Stomach (tissue), 9 donors: ENCODE data around the gene NMNAT2. TPM values are rescaled to one million over a fixed set of nuclear protein-coding genes. Genes with fewer than 3 reads are reported as not detected.
"Not testable (repeated sequence)": the region's sequence is repeated elsewhere in the genome, so short reads cannot be mapped to it uniquely, and the experiment has no call there.

ENCODE experiments used
- DNase-seq, 2 donors: peaks; one replicate each; pipeline versions ENCODE4 v3.0.0 to v3.0.0-alpha.2; 2013 to 2019
- H3K27ac ChIP-seq, 5 donors: fragments of 200-600 bp in 4 of 5; sonication (generic) in 4 of 5; one replicate each; pipeline ENCODE4 v1.5.1; 2013 to 2019; ENCODE audit warnings: mild to moderate bottlenecking in 1 of 5, moderate library complexity in 1 of 5
- H3K27me3 ChIP-seq, 3 donors: fragments of 200-600 bp; sonication (generic); one replicate each; pipeline ENCODE4 v1.5.1; 2017 to 2019; ENCODE audit warnings: mixed run types in 1 of 3
- H3K36me3 ChIP-seq, 4 donors: fragments of 200-600 bp; sonication (generic); 1 replicate in 3 of 4; 2 replicates in 1 of 4; pipeline ENCODE4 v1.5.1; 2016 to 2019
- H3K4me1 ChIP-seq, 4 donors: fragments of 200-600 bp; sonication (generic); one replicate each; pipeline ENCODE4 v1.5.1; 2016 to 2019
- H3K4me3 ChIP-seq, 4 donors: fragments of 200-600 bp; sonication (generic) in 3 of 4; one replicate each; pipeline ENCODE4 v1.5.1; 2016 to 2019; ENCODE audit warnings: mild to moderate bottlenecking in 1 of 4
- H3K9me3 ChIP-seq, 4 donors: fragments of 200-600 bp; sonication (generic); one replicate each; pipeline ENCODE4 v1.5.1; 2016 to 2019
- CTCF ChIP-seq, 7 experiments: fragments of 450-650 bp in 4 of 7; fragments of 200-600 bp in 3 of 7; sonication (generic) in 3 of 7; IDR thresholded peaks; one replicate each; pipeline ENCODE4 v1.5.1; 2016 to 2019; ENCODE audit warnings: antibody characterized with exemption in 7 of 7, control low read depth in 2 of 7, mild to moderate bottlenecking in 1 of 7
- EP300 ChIP-seq: sonication (generic); formaldehyde crosslinking; IDR thresholded peaks from one replicate; pipeline ENCODE4 v1.6.1; 2017; ENCODE audit warnings: antibody characterized with exemption
- POLR2A ChIP-seq, 4 donors: fragments of 450-650 bp; IDR thresholded peaks; one replicate each; pipeline ENCODE4 v1.6.1; 2016; ENCODE audit warnings: antibody characterized with exemption in 4 of 4, control low read depth in 2 of 4, mild to moderate bottlenecking in 1 of 4, moderate library complexity in 1 of 4
- POLR2AphosphoS5 ChIP-seq, 3 donors: sonication (generic); formaldehyde crosslinking; IDR thresholded peaks; one replicate each; pipeline ENCODE4 v1.6.1; 2016; ENCODE audit warnings: antibody characterized with exemption in 3 of 3
- WGBS, 5 donors: extraction: QIAGEN DNeasy Blood & Tissue Kit in 3 of 5; methylation state at CpG; one replicate each; pipeline versions ENCODE4 v1.1.5 to v1.1.7; 2013 to 2018; 5-methylcytosine and 5-hydroxymethylcytosine counted together
- intact Hi-C: fragments of 100-400 bp; cut with DNase I; formaldehyde crosslinking; loops from one replicate; pipeline ENCODE4 v1.15.1; 2023; ENCODE audit warnings: low total_unique reads
- polyA plus RNA-seq, 3 donors: library from polyadenylated mRNA; stranded (reverse); fragments of 200-250 nt; gene quantifications; one replicate each; pipeline ENCODE4 v1.2.3, GENCODE V29; 2013
- total RNA-seq, 5 donors: library from RNA; depleted of rRNA; stranded (reverse); fragments of >200 nt; gene quantifications; one replicate each; pipeline versions ENCODE4 v1.1.0 to v1.2.3, GENCODE V29; 2014 to 2016
- donor health status: healthy with polysubstance abuse.
- donor health status: Bipolar disorder and iron deficiency.
- donor health status: healthy.

The NMNAT2 gene
- total and polyA plus RNA-seq, 8 donors: 0.06 to 1.3 (median 0.51) TPM; not detected in 2

- no peak overlapping the region for H3K27ac ChIP-seq
- no peaks in the 10 kb centered on the region for H3K9me3 ChIP-seq
- TF ChIP-seq EP300: no peak
- TF ChIP-seq CTCF (IDR thresholded peaks at IDR 0.05): no peak
- TF ChIP-seq POLR2A (IDR thresholded peaks at IDR 0.05): no peak
- no peak for TF ChIP-seq POLR2AphosphoS5 (IDR thresholded peaks at IDR 0.05)
- H3K27me3 ChIP-seq: peaks cover 0 to 10% (median 0%) of the 10 kb centered on the region in 3 donors
- H3K4me1 ChIP-seq: no peaks in the 10 kb centered on the region
- intact Hi-C loops: no loop called here
- DNase-seq: no peak
- H3K36me3 ChIP-seq: no peaks in the 10 kb centered on the region
- no peak overlapping the region for H3K4me3 ChIP-seq
- 66 to 85% (median 73%) methylated on average over 2 of the region's 2 CpGs for WGBS, 5 donors
Observed at GRCh38 chr1:183407474-183407873, 10.7 kb downstream of the NMNAT2 start.

- Histone ChIP-seq H3K27ac (no peak overlapping the region), H3K27me3 (peaks cover 0 to 11% (median 0%) of the 10 kb centered on the region in 3 donors), H3K9me3 (no peaks in the 10 kb centered on the region), H3K36me3 (no peaks in the 10 kb centered on the region), H3K4me3 (no peak overlapping the region), H3K4me1 (no peaks in the 10 kb centered on the region)
- TF ChIP-seq POLR2A (IDR thresholded peaks at IDR 0.05) (no peak), CTCF (IDR thresholded peaks at IDR 0.05) (no peak), EP300 (no peak), POLR2AphosphoS5 (IDR thresholded peaks at IDR 0.05) (no peak)
- intact Hi-C loops: no loop called here
- DNase-seq: no peak
- WGBS, 5 donors: 45 to 66% (median 59%) methylated on average over 2 of the region's 2 CpGs
Observed at GRCh38 chr1:183404476-183404875, 13.7 kb downstream of the NMNAT2 start.

GRCh38 chr1:183403498-183403897, 14.7 kb downstream of the NMNAT2 start:
- Histone ChIP-seq H3K27ac (no peak overlapping the region), H3K36me3 (no peaks in the 10 kb centered on the region), H3K9me3 (no peaks in the 10 kb centered on the region), H3K27me3 (peaks cover 0 to 11% (median 0%) of the 10 kb centered on the region in 3 donors), H3K4me3 (no peak overlapping the region), H3K4me1 (no peaks in the 10 kb centered on the region)
- TF ChIP-seq CTCF (IDR thresholded peaks at IDR 0.05) (no peak), POLR2AphosphoS5 (IDR thresholded peaks at IDR 0.05) (no peak), EP300 (no peak), POLR2A (IDR thresholded peaks at IDR 0.05) (no peak)
- WGBS, 5 donors: 35 to 46% (median 43%) methylated on average over 3 of the region's 3 CpGs
- intact Hi-C loops: no loop called here
- DNase-seq: no peak

GRCh38 chr1:183401565-183401964, 16.6 kb downstream of the NMNAT2 start:
- H3K9me3 ChIP-seq, H3K27ac ChIP-seq, H3K4me3 ChIP-seq, DNase-seq, intact Hi-C loops, H3K36me3 ChIP-seq, H3K4me1 ChIP-seq: not testable (repeated sequence)
- peaks cover 0 to 11% (median 0%) of the 10 kb centered on the region in 3 donors for H3K27me3 ChIP-seq
- WGBS, 5 donors: 35 to 64% (median 40%) methylated on average over 1 of the region's 1 CpG

- TF ChIP-seq POLR2A (IDR thresholded peaks at IDR 0.05) (no peak), CTCF (IDR thresholded peaks at IDR 0.05) (no peak), EP300 (no peak), POLR2AphosphoS5 (IDR thresholded peaks at IDR 0.05) (no peak)
- no peak overlapping the region for H3K4me3 ChIP-seq
- intact Hi-C loops: no loop called here
- 71 to 88% (median 81%) methylated on average over 2 of the region's 2 CpGs for WGBS, 5 donors
- H3K27me3 ChIP-seq: peaks cover 0 to 22% (median 0%) of the 10 kb centered on the region in 3 donors
- H3K27ac ChIP-seq: no peak overlapping the region
- H3K4me1 ChIP-seq: no peaks in the 10 kb centered on the region
- no peaks in the 10 kb centered on the region for H3K9me3 ChIP-seq
- no peak for DNase-seq
- no peaks in the 10 kb centered on the region for H3K36me3 ChIP-seq
Observed at GRCh38 chr1:183394435-183394834, 23.7 kb downstream of the NMNAT2 start.
